Stimulated activated naive CD8-positive, alpha-beta T cell treated with anti-CD3 and anti-CD28 coated beads, Interleukin-15, Interleukin-2, amounts not matched to agents 100 U/mL and 50 U/mL, for 24 hours (primary cell): ENCODE measurements around the gene CDK19.
A peak's percentile ranks its signal among the peaks of the same experiment; 100 is the strongest.
"Not testable (repeated sequence)": the region's sequence is repeated elsewhere in the genome, so short reads cannot be mapped to it uniquely, and the experiment has no call there.

ENCODE experiments used
- ATAC-seq: fragments of 150-1000 bp; cut with Tn5 transposase; one replicate; pipeline ENCODE4 v1.10.0; 2021
- DNase-seq: peaks from one replicate; pipeline ENCODE4 v3.0.0; 2021

The CDK19 gene

GRCh38 chr6:110620065-110620464 is 195.2 kb downstream of the CDK19 start:
- ATAC-seq: no peak
- no peak for DNase-seq

- DNase-seq: no peak
- ATAC-seq: no peak
Measured at GRCh38 chr6:110619275-110619908, 195.9 kb downstream of the CDK19 start.

GRCh38 chr6:110618591-110619267 is 196.5 kb downstream of the CDK19 start:
- no peak for DNase-seq
- ATAC-seq: no peak

GRCh38 chr6:110617057-110617456 is 198.2 kb downstream of the CDK19 start:
- ATAC-seq: no peak
- no peak for DNase-seq

- DNase-seq (no peak), ATAC-seq (no peak)
Measured at GRCh38 chr6:110615722-110616121, 199.5 kb downstream of the CDK19 start.

- DNase-seq (no peak), ATAC-seq (no peak)
Measured at GRCh38 chr6:110614586-110614985, 200.7 kb downstream of the CDK19 start.

GRCh38 chr6:110614106-110614505 is 201.2 kb downstream of the CDK19 start:
- no peak for DNase-seq
- ATAC-seq: no peak

- DNase-seq (no peak), ATAC-seq (no peak)
Measured at GRCh38 chr6:110613356-110613755, 201.9 kb downstream of the CDK19 start.

GRCh38 chr6:110612298-110612697 is 203.0 kb downstream of the CDK19 start:
- DNase-seq (no peak), ATAC-seq (no peak)

GRCh38 chr6:110609101-110609500 is 206.2 kb downstream of the CDK19 start:
- no peak for DNase-seq
- ATAC-seq: no peak

- ATAC-seq (no peak), DNase-seq (no peak)
Measured at GRCh38 chr6:110608151-110608550, 207.1 kb downstream of the CDK19 start.

- no peak for DNase-seq
- ATAC-seq: no peak
Measured at GRCh38 chr6:110606151-110606550, 209.1 kb downstream of the CDK19 start.

- not testable (repeated sequence) for DNase-seq, ATAC-seq
Measured at GRCh38 chr6:110600640-110601039, 214.6 kb downstream of the CDK19 start.

GRCh38 chr6:110597761-110598160 is 217.5 kb downstream of the CDK19 start:
- ATAC-seq (no peak), DNase-seq (no peak)

- ATAC-seq: no peak
- DNase-seq: no peak
Measured at GRCh38 chr6:110596354-110596753, 218.9 kb downstream of the CDK19 start.

GRCh38 chr6:110595112-110595511 is 220.2 kb downstream of the CDK19 start:
- ATAC-seq: no peak
- DNase-seq: no peak

GRCh38 chr6:110593637-110594036 is 221.6 kb downstream of the CDK19 start:
- DNase-seq (no peak), ATAC-seq (no peak)

- no peak for DNase-seq
- no peak for ATAC-seq
Measured at GRCh38 chr6:110592765-110593164, 222.5 kb downstream of the CDK19 start.

- ATAC-seq: peak; percentile 85
- peak; percentile 24 for DNase-seq
Measured at GRCh38 chr6:110590821-110591351, 224.4 kb downstream of the CDK19 start.

GRCh38 chr6:110589865-110590513 is 225.3 kb downstream of the CDK19 start:
- ATAC-seq (peak; percentile 25), DNase-seq (no peak)

GRCh38 chr6:110587328-110587727 is 227.9 kb downstream of the CDK19 start:
- no peak for ATAC-seq
- no peak for DNase-seq

GRCh38 chr6:110581679-110582078 is 233.6 kb downstream of the CDK19 start:
- no peak for DNase-seq
- no peak for ATAC-seq

GRCh38 chr6:110577596-110578167 is 237.6 kb downstream of the CDK19 start:
- not testable (repeated sequence) for ATAC-seq, DNase-seq
